ENCODE results near the gene RNF207. TPM values are rescaled to one million over a fixed set of nuclear protein-coding genes. Genes with fewer than 3 reads are reported as not detected.

The RNF207 gene
- total and polyA plus RNA-seq, 2 of the 4 experiments (the other 2 are of a cell fraction): 2.7 to 17.2 TPM

GRCh38 chr1:6269296-6269695 is 63.4 kb downstream of the RNF207 start:
- Histone ChIP-seq H2BK15ac (ENCODE audit: low read depth, low read length) (no peak overlapping the region), H3K4ac (ENCODE audit: low read depth, low read length) (no peak overlapping the region), H3K56ac (ENCODE audit: extremely low read depth, insufficient read depth, low read length) (no peak overlapping the region), H3K4me1 (ENCODE audit: control insufficient read depth, insufficient read depth, low read length) (peaks cover 15% of the 10 kb centered on the region), H2BK20ac (ENCODE audit: low read depth, low read length) (no peak overlapping the region), H3K36me3 (ENCODE audit: control insufficient read depth, insufficient read depth, low read length) (no peaks in the 10 kb centered on the region), H2AFZ (replicated peaks; ENCODE audit: low read length, poor library complexity) (no peak overlapping the region), H3K27ac (ENCODE audit: insufficient read depth, low read length) (no peak overlapping the region), H2AK9ac (replicated peaks; ENCODE audit: low read depth, low read length, poor library complexity) (no peak overlapping the region), H2BK120ac (ENCODE audit: low read depth, low read length) (no peak overlapping the region), H4K20me1 (ENCODE audit: insufficient read depth, low read length) (peaks cover 8% of the 10 kb centered on the region), H4K5ac (ENCODE audit: low read depth, low read length) (no peak overlapping the region), H3K23ac (ENCODE audit: low read depth, low read length) (no peak overlapping the region), H4K91ac (ENCODE audit: insufficient read depth, low read depth, low read length) (no peak overlapping the region), H3K14ac (replicated peaks; ENCODE audit: low read depth, low read length) (no peak overlapping the region), H3K9me3 (ENCODE audit: control insufficient read depth, insufficient read depth, low read length) (no peaks in the 10 kb centered on the region), H2AK5ac (ENCODE audit: low read depth, low read length) (no peak overlapping the region), H3K9me1 (ENCODE audit: insufficient read depth, low read length) (peaks cover 7% of the 10 kb centered on the region; the same call in 1 of the 2 replicates), H3K27me3 (ENCODE audit: control insufficient read depth, insufficient read depth, low read length) (no peaks in the 10 kb centered on the region), H4K8ac (ENCODE audit: low read depth in 2 of 2, low read length in 2 of 2) (no peak overlapping the region), H3K4me3 (ENCODE audit: insufficient read depth, low read depth, low read length) (no peak overlapping the region), H3K79me1 (ENCODE audit: low read depth in 1 of 2, low read length in 2 of 2) (peaks cover 0 to 17% of the 10 kb centered on the region in 2 experiments; a peak in 1 of 4 replicates), H3K18ac (ENCODE audit: low read depth, low read length) (no peak overlapping the region), H3K4me2 (ENCODE audit: low read depth, low read length) (no peak overlapping the region), H3K9ac (ENCODE audit: low read depth, low read length) (no peak overlapping the region), H2BK5ac (ENCODE audit: low read depth, low read length, poor library complexity, severe bottlenecking) (no peak overlapping the region)
- dilution Hi-C loops (cut with HindIII; ENCODE audit: low sequenced_read_pairs, unreplicated experiment): no loop called here
- in situ Hi-C loops (cut with MboI; ENCODE audit: low sequenced_read_pairs): no loop called here
- TF ChIP-seq NFE2L2 (IDR thresholded peaks at IDR 0.05; ENCODE audit: low read depth, low read length) (no peak), RCOR1 (IDR thresholded peaks at IDR 0.05; ENCODE audit: insufficient replicate concordance, low read length) (no peak), ELK1 (IDR thresholded peaks at IDR 0.05; ENCODE audit: borderline replicate concordance, low read depth, low read length) (no peak), MXI1 (IDR thresholded peaks at IDR 0.05; ENCODE audit: borderline replicate concordance, low read depth, low read length) (no peak)
- ChIA-PET CTCF (no interaction called here), POLR2A (ENCODE audit: unreplicated experiment) (no interaction called here)
- WGBS, 2 experiments (ENCODE audit: extremely low coverage in 2 of 2, insufficient read length in 1 of 2): 72% methylated on average over 7 of the region's 14 CpGs; no CpG with 5 or more reads in 1 of the 2 experiments
- BruUV-seq (replicated peaks): no TSS peak
- no peak for DNase-seq
- intact Hi-C loops (cut with micrococcal nuclease): no loop called here
- ATAC-seq (ENCODE audit: low read depth): no peak
